ENCODE data around the gene NRDC. TPM values are rescaled to one million over a fixed set of nuclear protein-coding genes. Genes with fewer than 3 reads are reported as not detected.

NRDC gene
- total and polyA plus RNA-seq, 2 of the 8 experiments (the other 6 are each of a cell fraction or from before 2014, with no cell fraction given) = 70.2 to 182 TPM

DNA sequence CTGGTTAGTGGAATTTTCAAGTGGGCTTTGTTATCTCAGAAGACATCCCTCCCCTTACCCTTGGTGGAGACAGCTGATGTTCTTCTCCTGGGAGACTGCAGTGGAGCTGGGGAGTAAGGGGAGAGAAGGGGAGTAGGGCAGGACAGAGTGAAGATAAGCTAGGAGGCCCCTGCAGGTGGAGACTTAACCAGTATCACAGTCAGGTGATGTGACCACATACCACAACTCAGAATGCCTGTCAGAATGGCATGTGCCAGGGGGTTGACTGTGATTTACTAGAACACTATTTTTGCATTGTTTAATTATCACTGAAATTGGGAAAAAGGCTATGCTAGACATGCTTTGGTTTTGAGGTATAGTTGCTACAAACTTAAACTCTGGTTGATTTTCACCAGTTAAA lies 124.6 kb downstream of the NRDC start:
- H3K4me3 ChIP-seq (ENCODE audit: extremely low read depth in 1 of 4, insufficient read depth in 2 of 4, low read depth in 3 of 4, low read length in 4 of 4) = no peak overlapping the region
- H2BK120ac ChIP-seq (replicated peaks; ENCODE audit: low read depth, low read length) = no peak overlapping the region
- FAIRE-seq = no peak
- H3K18ac ChIP-seq (ENCODE audit: extremely low read depth, low read length) = no peak overlapping the region
- H4K5ac ChIP-seq (ENCODE audit: insufficient read length, low read depth, low read length) = no peak overlapping the region
- no peak overlapping the region for H3K4me2 ChIP-seq (ENCODE audit: insufficient read depth in 1 of 2, low read depth in 2 of 2, low read length in 2 of 2)
- H4K91ac ChIP-seq (replicated peaks; ENCODE audit: insufficient read length, low read length) = no peak overlapping the region
- no peak overlapping the region for H3K9ac ChIP-seq (replicated peaks in 1 of 4; ENCODE audit: extremely low read depth in 1 of 4, low read depth in 3 of 4, low read length in 3 of 4)
- H3K4ac ChIP-seq (replicated peaks; ENCODE audit: insufficient read length, low read depth, low read length) = no peak overlapping the region
- H3K56ac ChIP-seq (replicated peaks; ENCODE audit: insufficient read length, low read depth, low read length) = no peak overlapping the region
- no peaks in the 10 kb centered on the region for H3K27me3 ChIP-seq (replicated peaks in 1 of 4; ENCODE audit: control insufficient read depth in 3 of 4, extremely low read depth in 1 of 4, insufficient read depth in 3 of 4, low read length in 3 of 4)
- H2BK5ac ChIP-seq (ENCODE audit: low read depth, low read length) = no peak overlapping the region
- H4K20me1 ChIP-seq (replicated peaks in 1 of 2; ENCODE audit: control insufficient read depth in 1 of 2, insufficient read depth in 2 of 2, low read length in 2 of 2) = no peaks in the 10 kb centered on the region
- no peak overlapping the region for H2BK15ac ChIP-seq (ENCODE audit: low read length)
- POLR2A ChIA-PET (ENCODE audit: partially characterized antibody) = no interaction called here
- H3K4me1 ChIP-seq (replicated peaks in 1 of 4; ENCODE audit: control insufficient read depth in 3 of 4, insufficient read depth in 4 of 4, low read length in 3 of 4) = no peaks in the 10 kb centered on the region
- peaks cover 0 to 8% (median 3%) of the 10 kb centered on the region in 4 experiments; a peak in 3 of 8 replicates for H3K36me3 ChIP-seq (ENCODE audit: control insufficient read depth in 2 of 4, insufficient read depth in 4 of 4, low read length in 3 of 4)
- H3K79me1 ChIP-seq (ENCODE audit: low read depth, low read length) = no peaks in the 10 kb centered on the region
- no peak overlapping the region for H3K23ac ChIP-seq (ENCODE audit: insufficient read length)
- no peak overlapping the region for H2BK12ac ChIP-seq (ENCODE audit: low read depth, low read length)
- no peak overlapping the region for H2BK20ac ChIP-seq (ENCODE audit: low read length)
- H3K9me3 ChIP-seq (ENCODE audit: insufficient read depth in 2 of 2, low read depth in 1 of 2, low read length in 1 of 2) = no peaks in the 10 kb centered on the region
- H3K14ac ChIP-seq (ENCODE audit: insufficient read length) = no peak overlapping the region
- DNase-seq (ENCODE audit: low read depth in 1 of 2, low spot score in 2 of 2) = no peak
- H4K8ac ChIP-seq (ENCODE audit: extremely low read depth, insufficient read depth, low read length) = no peak overlapping the region
- TF ChIP-seq POLR2AphosphoS5 (IDR thresholded peaks at IDR 0.05; ENCODE audit: low read depth, low read length) (no peak), EZH2 (IDR thresholded peaks at IDR 0.05; ENCODE audit: low read depth, low read length, severe bottlenecking) (no peak), RNF2 (IDR thresholded peaks at IDR 0.05; ENCODE audit: borderline replicate concordance, low read depth, low read length, missing control alignments, poor library complexity, severe bottlenecking) (no peak), CTCF (IDR thresholded peaks at IDR 0.05; ENCODE audit: control extremely low read depth in 1 of 3, insufficient read depth in 1 of 3, low read depth in 1 of 3, low read length in 3 of 3) (peak in 1 of 3 experiments; percentile 1; a peak in 1 of 4 replicates)
- no peak overlapping the region for H2AFZ ChIP-seq (ENCODE audit: low read length)
- no peaks in the 10 kb centered on the region for H3K23me2 ChIP-seq (ENCODE audit: low read depth, low read length)
- H3K79me2 ChIP-seq (ENCODE audit: control insufficient read depth in 1 of 2, insufficient read depth in 2 of 2, low read length in 2 of 2) = no peaks in the 10 kb centered on the region
- H3K27ac ChIP-seq (ENCODE audit: low read depth, low read length) = no peak overlapping the region
- H2AK5ac ChIP-seq (ENCODE audit: low read depth, low read length) = no peak overlapping the region
- CTCF ChIA-PET (ENCODE audit: partially characterized antibody) = interaction anchor here (0.9 to 3.6 kb wide), 3 partner anchors 14 to 31 kb away, joined by 3 to 24 read pairs (median 4); no protein-coding TSS in a partner anchor

Data from H1 (cell line).